Activated CD4-positive, alpha-beta T cell treated with anti-CD3 and anti-CD28 coated beads, Interleukin-2, amount 50 U/mL, for 24 hours (primary cell): Measurements from ENCODE around the gene ZNRF1.

Experiments used
- DNase-seq, 2 donors: peaks; one replicate each; pipeline ENCODE4 v3.0.0-alpha.2; 2020; ENCODE audit warnings: low read depth in 1 of 2, low spot score in 1 of 2

Gene ZNRF1

GRCh38 chr16:75138636-75139035, 139.8 kb downstream of the ZNRF1 start:
- no peak for DNase-seq

- DNase-seq, result no peak
These were observed 140.7 kb downstream of the ZNRF1 start for GRCh38 chr16:75139498-75139897.

GRCh38 chr16:75143941-75144340, 145.1 kb downstream of the ZNRF1 start:
- DNase-seq, result no peak

GRCh38 chr16:75147968-75148310, 149.1 kb downstream of the ZNRF1 start:
- no peak for DNase-seq

- DNase-seq, result peak; percentile 90 to 92
These were observed 149.7 kb downstream of the ZNRF1 start, which contains the start of gene ZFP1 for GRCh38 chr16:75148311-75149195. ZFP1 (plus strand) TSS chr16:75148524; CDS start chr16:75152952, 4,428 bp downstream.

GRCh38 chr16:75151798-75152197, 153.0 kb downstream of the ZNRF1 start:
- DNase-seq, result no peak

GRCh38 chr16:75152635-75153034, 153.8 kb downstream of the ZNRF1 start:
- no peak for DNase-seq

- DNase-seq, result no peak
These were observed 161.6 kb downstream of the ZNRF1 start for GRCh38 chr16:75160386-75160785.
